OCI-LY7 (cell line): Measurements from ENCODE around the gene ACTN2.

Source experiments
- CTCF ChIP-seq: fragments of 200-600 bp; sonication (generic); conservative IDR thresholded peaks from 2 replicates; pipeline ENCODE4 v1.5.1; 2014; ENCODE audit warnings: mild to moderate bottlenecking, antibody characterized with exemption, low read length, moderate library complexity, mixed read lengths
- EZH2phosphoT487 ChIP-seq: fragments of 200-600 bp; sonication (generic); IDR thresholded peaks from 2 replicates; pipeline ENCODE4 v1.6.1; 2018; ENCODE audit warnings: low read depth, borderline replicate concordance, mild to moderate bottlenecking, mixed run types, antibody characterized with exemption, low read length, moderate library complexity, mixed read lengths

- TF ChIP-seq CTCF: no peak
- no peak for TF ChIP-seq EZH2phosphoT487
Observed at GRCh38 chr1:236718328-236718727, 32.0 kb downstream of the ACTN2 start.
